HepG2 (cell line): ENCODE results near the gene SPAAR.

Source experiments
- ZNF674 ChIP-seq: sonication (generic); formaldehyde crosslinking; IDR thresholded peaks from 2 replicates; pipeline ENCODE4 v1.5.0; 2020; ENCODE audit warnings: low read depth, mild to moderate bottlenecking, missing genetic modification reagents
- TF ChIP-seq, protein P1 (sequence below): sonication (generic); formaldehyde crosslinking; IDR thresholded peaks from 2 replicates; pipeline ENCODE4 v1.8.1; 2023; ENCODE audit warnings: mild to moderate bottlenecking, missing genetic modification reagents
- TF ChIP-seq, protein P2 (sequence below): sonication (generic); formaldehyde crosslinking; IDR thresholded peaks from 2 replicates; pipeline ENCODE4 v1.5.0; 2020; ENCODE audit warnings: mild to moderate bottlenecking, missing genetic modification reagents, moderate library complexity

DNA sequence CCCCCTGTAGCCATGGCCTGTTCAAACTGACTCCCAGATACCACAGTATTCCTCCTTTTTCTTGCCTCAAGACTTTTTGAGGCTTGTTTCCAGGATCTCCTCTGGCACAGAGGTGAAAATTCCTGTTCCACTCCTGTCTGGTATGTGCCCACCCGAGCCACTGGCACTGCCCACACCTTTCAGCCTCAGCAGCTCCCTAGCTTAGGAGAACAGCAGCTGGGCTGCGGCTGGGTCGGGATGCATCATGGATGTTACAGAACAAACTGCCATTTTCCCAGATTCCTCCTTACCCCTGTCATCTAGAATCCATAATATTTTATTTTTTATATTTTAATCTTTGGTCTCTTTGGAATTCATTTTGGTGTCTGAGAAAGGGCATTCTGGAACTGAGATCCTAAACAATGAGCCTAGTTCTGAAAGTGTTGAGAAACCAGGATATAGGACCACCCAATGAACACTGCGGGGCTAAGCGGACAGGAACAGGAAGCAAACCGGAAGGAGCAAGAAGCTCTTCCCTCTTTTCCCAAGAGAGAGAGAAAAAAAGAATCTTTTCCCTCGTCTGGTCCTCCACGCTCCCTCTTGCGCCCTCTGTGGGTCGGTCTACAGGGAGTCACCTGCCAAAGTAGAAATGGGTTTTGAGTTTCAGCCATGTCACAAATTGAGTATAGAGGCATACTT is 36.2 kb downstream of the SPAAR start:
- TF ChIP-seq, protein P1, sequence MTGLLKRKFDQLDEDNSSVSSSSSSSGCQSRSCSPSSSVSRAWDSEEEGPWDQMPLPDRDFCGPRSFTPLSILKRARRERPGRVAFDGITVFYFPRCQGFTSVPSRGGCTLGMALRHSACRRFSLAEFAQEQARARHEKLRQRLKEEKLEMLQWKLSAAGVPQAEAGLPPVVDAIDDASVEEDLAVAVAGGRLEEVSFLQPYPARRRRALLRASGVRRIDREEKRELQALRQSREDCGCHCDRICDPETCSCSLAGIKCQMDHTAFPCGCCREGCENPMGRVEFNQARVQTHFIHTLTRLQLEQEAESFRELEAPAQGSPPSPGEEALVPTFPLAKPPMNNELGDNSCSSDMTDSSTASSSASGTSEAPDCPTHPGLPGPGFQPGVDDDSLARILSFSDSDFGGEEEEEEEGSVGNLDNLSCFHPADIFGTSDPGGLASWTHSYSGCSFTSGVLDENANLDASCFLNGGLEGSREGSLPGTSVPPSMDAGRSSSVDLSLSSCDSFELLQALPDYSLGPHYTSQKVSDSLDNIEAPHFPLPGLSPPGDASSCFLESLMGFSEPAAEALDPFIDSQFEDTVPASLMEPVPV = no peak
- no peak for TF ChIP-seq ZNF674 (CRISPR knock-in tag)
- TF ChIP-seq, protein P2, sequence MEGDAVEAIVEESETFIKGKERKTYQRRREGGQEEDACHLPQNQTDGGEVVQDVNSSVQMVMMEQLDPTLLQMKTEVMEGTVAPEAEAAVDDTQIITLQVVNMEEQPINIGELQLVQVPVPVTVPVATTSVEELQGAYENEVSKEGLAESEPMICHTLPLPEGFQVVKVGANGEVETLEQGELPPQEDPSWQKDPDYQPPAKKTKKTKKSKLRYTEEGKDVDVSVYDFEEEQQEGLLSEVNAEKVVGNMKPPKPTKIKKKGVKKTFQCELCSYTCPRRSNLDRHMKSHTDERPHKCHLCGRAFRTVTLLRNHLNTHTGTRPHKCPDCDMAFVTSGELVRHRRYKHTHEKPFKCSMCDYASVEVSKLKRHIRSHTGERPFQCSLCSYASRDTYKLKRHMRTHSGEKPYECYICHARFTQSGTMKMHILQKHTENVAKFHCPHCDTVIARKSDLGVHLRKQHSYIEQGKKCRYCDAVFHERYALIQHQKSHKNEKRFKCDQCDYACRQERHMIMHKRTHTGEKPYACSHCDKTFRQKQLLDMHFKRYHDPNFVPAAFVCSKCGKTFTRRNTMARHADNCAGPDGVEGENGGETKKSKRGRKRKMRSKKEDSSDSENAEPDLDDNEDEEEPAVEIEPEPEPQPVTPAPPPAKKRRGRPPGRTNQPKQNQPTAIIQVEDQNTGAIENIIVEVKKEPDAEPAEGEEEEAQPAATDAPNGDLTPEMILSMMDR (CRISPR knock-in tag) = peak; percentile 84
